ENCODE results near the gene TMEM203. TPM values are rescaled to one million over a fixed set of nuclear protein-coding genes. Genes with fewer than 3 reads are reported as not detected.
A peak's percentile ranks its signal among the peaks of the same experiment; 100 is the strongest.

TMEM203 gene
- total and polyA plus RNA-seq, 8 donors, result 9.7 to 22.8 (median 13.7) TPM

DNA sequence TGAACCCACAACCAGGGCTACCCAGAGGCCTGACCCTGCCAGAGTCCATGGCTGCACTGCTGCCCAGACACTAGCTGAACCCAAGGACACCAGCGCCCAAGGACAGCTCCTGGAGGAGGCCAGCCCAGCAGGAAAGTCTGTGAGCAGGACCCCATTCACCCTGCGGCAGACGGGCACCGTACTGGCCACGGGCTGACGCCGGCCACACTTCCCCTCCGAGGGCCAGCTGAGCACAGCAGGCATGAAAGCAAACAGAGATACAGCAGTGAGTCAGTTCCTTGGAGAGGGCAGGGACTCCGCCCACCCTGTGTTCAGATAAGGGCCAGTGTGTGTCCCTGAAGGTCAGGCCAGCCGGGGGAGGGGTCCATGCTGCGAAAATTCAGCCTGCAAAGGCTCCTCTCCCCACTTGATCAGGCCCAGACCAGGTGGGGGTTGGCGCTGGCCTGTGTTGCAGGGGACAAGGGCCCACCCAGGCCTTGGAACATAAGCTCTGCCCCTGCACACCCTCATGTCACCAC, 13.4 kb upstream of the TMEM203 start:
- Histone ChIP-seq H3K9me3 (no peaks in the 10 kb centered on the region), H3K27me3 (no peaks in the 10 kb centered on the region), H3K4me3 (peak overlapping the region in 2 of 4 donors; percentile 46 to 50), H3K4me1 (peaks cover 6 to 12% (median 7%) of the 10 kb centered on the region in 3 donors), H3K36me3 (no peaks in the 10 kb centered on the region), H3K27ac (peak overlapping the region; percentile 70 to 76 (median 72))
- FAIRE-seq (no peak), DNase-seq (peak in 4 of 6 donors; percentile 81 to 89 (median 88)), ATAC-seq (peak; percentile 54 to 66 (median 63))
- intact Hi-C loops (cut with DNase I), result no loop called here
- TF ChIP-seq CTCF (IDR thresholded peaks at IDR 0.05), result no peak
- WGBS, 2 donors, result 27% methylated on average over 12 of the region's 12 CpGs

DNA sequence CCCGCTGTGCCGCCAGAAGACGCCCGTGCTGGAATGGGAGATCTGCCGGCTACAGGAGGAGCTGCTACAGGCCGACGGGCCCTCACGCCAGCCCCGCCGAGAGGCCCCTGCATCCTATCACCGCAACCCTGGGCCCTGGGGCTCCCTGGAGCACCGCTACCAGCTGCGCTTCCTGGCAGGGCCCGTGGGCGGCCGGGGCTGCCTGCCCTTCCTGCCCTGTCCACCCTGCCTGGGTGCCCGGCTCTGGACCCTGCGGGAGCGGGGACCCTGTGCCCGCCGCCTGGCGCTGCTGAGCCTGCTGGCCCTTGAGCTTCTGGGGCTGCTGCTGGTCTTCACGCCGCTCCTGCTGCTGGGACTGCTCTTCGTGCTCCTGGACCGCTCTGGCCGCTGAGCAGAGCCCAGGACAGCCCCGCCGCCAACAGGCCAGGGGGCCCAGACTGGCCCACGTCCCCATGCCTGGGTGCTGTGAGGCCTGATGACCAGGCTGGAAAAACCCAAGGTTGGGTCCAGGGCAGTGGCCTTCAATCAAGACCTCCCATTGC, 12.8 kb upstream of the TMEM203 start:
- no peaks in the 10 kb centered on the region for H3K36me3 ChIP-seq
- no peak for TF ChIP-seq CTCF (IDR thresholded peaks at IDR 0.05)
- DNase-seq (peak in 1 of 6 donors; percentile 57), ATAC-seq (peak in 1 of 4 donors; percentile 6), FAIRE-seq (no peak)
- H3K4me3 ChIP-seq, result peak overlapping the region; percentile 7 to 50 (median 34)
- H3K4me1 ChIP-seq, result peaks cover 6 to 12% (median 7%) of the 10 kb centered on the region in 3 donors
- no peaks in the 10 kb centered on the region for H3K27me3 ChIP-seq
- WGBS, 2 donors, result 68 to 71% methylated on average over 18 to 30 of the region's 30 CpGs
- H3K27ac ChIP-seq, result peak overlapping the region; percentile 70 to 76 (median 72)
- intact Hi-C loops (cut with DNase I), result no loop called here
- H3K9me3 ChIP-seq, result no peaks in the 10 kb centered on the region

GRCh38 chr9:137217276-137218211, 12.1 kb upstream of the TMEM203 start:
- no peaks in the 10 kb centered on the region for H3K9me3 ChIP-seq
- ATAC-seq, result peak; percentile 66 to 84 (median 79)
- TF ChIP-seq CTCF (IDR thresholded peaks at IDR 0.05), result no peak
- no peaks in the 10 kb centered on the region for H3K36me3 ChIP-seq
- no peak for FAIRE-seq
- peak overlapping the region; percentile 70 to 76 (median 72) for H3K27ac ChIP-seq
- peak overlapping the region; percentile 18 to 50 (median 34) for H3K4me3 ChIP-seq
- 41 to 56% methylated on average over 34 to 36 of the region's 36 CpGs for WGBS, 2 donors
- intact Hi-C loops (cut with DNase I), result no loop called here
- peaks cover under 1 to 5% (median 2%) of the 10 kb centered on the region in 3 donors for H3K4me1 ChIP-seq
- peak; percentile 84 to 96 (median 90) for DNase-seq
- no peaks in the 10 kb centered on the region for H3K27me3 ChIP-seq

GRCh38 chr9:137216188-137216965, 10.9 kb upstream of the TMEM203 start:
- Histone ChIP-seq H3K27me3 (no peaks in the 10 kb centered on the region), H3K4me3 (peak overlapping the region in 1 of 4 donors; percentile 46), H3K36me3 (no peaks in the 10 kb centered on the region), H3K9me3 (no peaks in the 10 kb centered on the region), H3K27ac (peak overlapping the region in 1 of 4 donors; percentile 73), H3K4me1 (peaks cover 0 to 5% (median 0%) of the 10 kb centered on the region in 3 donors)
- WGBS, 2 donors, result 92 to 93% methylated on average over 30 of the region's 30 CpGs
- DNase-seq (peak in 1 of 6 donors; percentile 47), ATAC-seq (no peak), FAIRE-seq (no peak)
- intact Hi-C loops (cut with DNase I), result no loop called here
- TF ChIP-seq CTCF (IDR thresholded peaks at IDR 0.05), result no peak
